Camera-type eye (tissue), 1 donor: ENCODE measurements around the gene SAYSD1. TPM values are rescaled to one million over a fixed set of nuclear protein-coding genes. Genes with fewer than 3 reads are reported as not detected.

Source experiments
- total RNA-seq: library from RNA; depleted of rRNA; stranded (reverse); fragments of >200 nt; gene quantifications from one replicate; pipeline ENCODE4 v1.2.3, GENCODE V29; 2014

The SAYSD1 gene, protein sequence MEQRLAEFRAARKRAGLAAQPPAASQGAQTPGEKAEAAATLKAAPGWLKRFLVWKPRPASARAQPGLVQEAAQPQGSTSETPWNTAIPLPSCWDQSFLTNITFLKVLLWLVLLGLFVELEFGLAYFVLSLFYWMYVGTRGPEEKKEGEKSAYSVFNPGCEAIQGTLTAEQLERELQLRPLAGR
- total RNA-seq = 22.7 TPM

GRCh38 chr6:39114704-39115599 lies at the start of gene SAYSD1:
TSS of gene SAYSD1 (minus strand) at chr6:39115186. CDS start at chr6:39115089, 97 bp downstream.

Other genes with a start within 250 kb of the SAYSD1 start
- 0.88 TPM for gene GLP1R, start 66.4 kb downstream of the SAYSD1 start, total RNA-seq
- gene KCNK5, start 114.3 kb upstream of the SAYSD1 start, total RNA-seq = 2.4 TPM
- 0.33 TPM for gene KCNK17, start 199.2 kb upstream of the SAYSD1 start, total RNA-seq
- not detected for gene KCNK16, start 207.5 kb upstream of the SAYSD1 start, total RNA-seq